OCI-LY1 (cell line): Measurements from ENCODE around the gene CDK5R1.

ENCODE experiments used
- H2AFZ ChIP-seq: fragments of 200-600 bp; sonication (generic), shearing (Covaris generic); 2 replicates; pipeline ENCODE4 v1.6.0; 2014; ENCODE audit warnings: antibody characterized with exemption, mild to moderate bottlenecking, low read length
- H3F3A ChIP-seq: fragments of 200-600 bp; sonication (generic), shearing (Covaris generic); 2 replicates; pipeline ENCODE4 v1.6.0; 2014; ENCODE audit warnings: mild to moderate bottlenecking, antibody characterized with exemption, low read length, moderate library complexity; ENCODE audit not compliant: insufficient read depth
- H3K27ac ChIP-seq: fragments of 200-600 bp; sonication (generic); 2 replicates; pipeline ENCODE4 v1.5.1; 2014; ENCODE audit warnings: low read length, mixed run types, mild to moderate bottlenecking, low read depth; ENCODE audit not compliant: poor library complexity, severe bottlenecking
- H3K27me3 ChIP-seq: fragments of 200-600 bp; sonication (generic); 2 replicates; pipeline ENCODE4 v1.6.0; 2014; ENCODE audit warnings: antibody characterized with exemption, mild to moderate bottlenecking, low read length, moderate library complexity; ENCODE audit not compliant: insufficient read depth
- H3K36me3 ChIP-seq: fragments of 200-600 bp; sonication (generic); 2 replicates; pipeline ENCODE4 v1.6.1; 2014; ENCODE audit warnings: mild to moderate bottlenecking, antibody characterized with exemption, low read length, moderate library complexity, mixed read lengths; ENCODE audit not compliant: insufficient read depth
- H3K4me1 ChIP-seq: fragments of 200-600 bp; sonication (generic); 2 replicates; pipeline ENCODE4 v1.5.1; 2014; ENCODE audit warnings: mild to moderate bottlenecking, low read length, moderate library complexity; ENCODE audit not compliant: insufficient read depth, severe bottlenecking
- H3K4me2 ChIP-seq: fragments of 200-600 bp; sonication (generic), shearing (Covaris generic); 2 replicates; pipeline ENCODE4 v1.6.1; 2014; ENCODE audit warnings: low read length
- H3K4me3 ChIP-seq: fragments of 200-600 bp; sonication (generic); 2 replicates; pipeline ENCODE4 v1.5.1; 2014; ENCODE audit warnings: low read length, low read depth, mild to moderate bottlenecking, mixed read lengths; ENCODE audit not compliant: poor library complexity, severe bottlenecking
- H3K79me2 ChIP-seq: fragments of 200-600 bp; shearing (Covaris generic); 2 replicates; pipeline ENCODE4 v1.6.1; 2016; ENCODE audit warnings: mixed run types, low read length, mixed read lengths; ENCODE audit not compliant: insufficient read depth
- H3K9ac ChIP-seq: fragments of 200-600 bp; sonication (generic), shearing (Covaris generic); 2 replicates; pipeline ENCODE4 v1.6.1; 2014; ENCODE audit warnings: mild to moderate bottlenecking, low read length, mixed read lengths
- H3K9me2 ChIP-seq: fragments of 200-600 bp; sonication (generic), shearing (Covaris generic); 2 replicates; pipeline ENCODE4 v1.6.1; 2014; ENCODE audit warnings: low read depth, mild to moderate bottlenecking, low read length, mixed read lengths
- H3K9me3 ChIP-seq: fragments of 200-600 bp; shearing (Covaris generic); 2 replicates; pipeline ENCODE4 v1.6.1; 2014; ENCODE audit warnings: low read length, mixed read lengths
- H4K20me1 ChIP-seq: fragments of 200-600 bp; sonication (generic), shearing (Covaris generic); 2 replicates; pipeline ENCODE4 v1.6.0; 2016; ENCODE audit warnings: mild to moderate bottlenecking, low read length; ENCODE audit not compliant: insufficient read depth
- CTCF ChIP-seq: fragments of 200-600 bp; sonication (generic), shearing (Covaris generic); IDR thresholded peaks from 2 replicates; pipeline ENCODE4 v1.5.1; 2017; ENCODE audit warnings: mild to moderate bottlenecking, antibody characterized with exemption, low read length, moderate library complexity, mixed read lengths
- EZH2 ChIP-seq: fragments of 200-600 bp; sonication (generic), shearing (Covaris generic); IDR thresholded peaks from 2 replicates; pipeline ENCODE4 v1.8.0; 2017; ENCODE audit warnings: borderline replicate concordance, mixed run types, mild to moderate bottlenecking, antibody characterized with exemption, low read length, moderate library complexity, mixed read lengths

The CDK5R1 gene

GRCh38 chr17:32492648-32493289, 6.0 kb downstream of the CDK5R1 start:
- no peak overlapping the region for H3K9ac ChIP-seq
- no peak overlapping the region for H3K4me3 ChIP-seq

GRCh38 chr17:32493571-32493970, 6.8 kb downstream of the CDK5R1 start:
- no peaks in the 10 kb centered on the region for H4K20me1 ChIP-seq
- no peak overlapping the region for H2AFZ ChIP-seq
- H3K79me2 ChIP-seq, result no peaks in the 10 kb centered on the region
- no peak overlapping the region for H3K4me2 ChIP-seq
- no peaks in the 10 kb centered on the region for H3K9me3 ChIP-seq
- no peak overlapping the region for H3K4me3 ChIP-seq
- no peaks in the 10 kb centered on the region for H3K9me2 ChIP-seq
- peaks cover 13% of the 10 kb centered on the region for H3K27me3 ChIP-seq
- no peak overlapping the region for H3K9ac ChIP-seq
- no peaks in the 10 kb centered on the region; the same call in 1 of the 2 replicates for H3K36me3 ChIP-seq
- TF ChIP-seq CTCF, result no peak
- no peak for TF ChIP-seq EZH2
- no peaks in the 10 kb centered on the region for H3F3A ChIP-seq
- no peak overlapping the region for H3K27ac ChIP-seq
- peaks cover 4% of the 10 kb centered on the region for H3K4me1 ChIP-seq

More at GRCh38 chr17:32492648-32493289, 6.0 kb downstream of the CDK5R1 start:
- no peaks in the 10 kb centered on the region for H3K9me2 ChIP-seq
- no peaks in the 10 kb centered on the region for H3K9me3 ChIP-seq
- H3K27ac ChIP-seq, result no peak overlapping the region
- H3K27me3 ChIP-seq, result peaks cover 7% of the 10 kb centered on the region
- TF ChIP-seq EZH2 (no peak), CTCF (no peak)
- no peaks in the 10 kb centered on the region for H3F3A ChIP-seq
- H4K20me1 ChIP-seq, result no peaks in the 10 kb centered on the region
- H3K79me2 ChIP-seq, result no peaks in the 10 kb centered on the region
- no peaks in the 10 kb centered on the region; the same call in 1 of the 2 replicates for H3K36me3 ChIP-seq
- peaks cover 4% of the 10 kb centered on the region for H3K4me1 ChIP-seq
- H3K4me2 ChIP-seq, result no peak overlapping the region
- H2AFZ ChIP-seq, result no peak overlapping the region

- peak overlapping the region; percentile 41; the same call in 1 of the 2 replicates for H3K4me2 ChIP-seq
- no peak overlapping the region for H3K27ac ChIP-seq
- H3K36me3 ChIP-seq, result no peaks in the 10 kb centered on the region
- H3K4me1 ChIP-seq, result peaks cover 4% of the 10 kb centered on the region
- no peaks in the 10 kb centered on the region for H3K79me2 ChIP-seq
- H3K9me2 ChIP-seq, result no peaks in the 10 kb centered on the region
- no peaks in the 10 kb centered on the region for H3K9me3 ChIP-seq
- H3F3A ChIP-seq, result no peaks in the 10 kb centered on the region
- no peak overlapping the region for H2AFZ ChIP-seq
- H4K20me1 ChIP-seq, result no peaks in the 10 kb centered on the region
- no peak for TF ChIP-seq CTCF
- no peak for TF ChIP-seq EZH2
- H3K4me3 ChIP-seq, result peak overlapping the region; percentile 26
- H3K27me3 ChIP-seq, result peaks cover 18% of the 10 kb centered on the region
- H3K9ac ChIP-seq, result no peak overlapping the region
These were observed 7.3 kb downstream of the CDK5R1 start for GRCh38 chr17:32493976-32494513.
